SU-DHL-6 (cell line): ENCODE results near the gene BIRC2.

ENCODE experiments used
- H2AFZ ChIP-seq: fragments of 200-600 bp; sonication (generic); 2 replicates; pipeline ENCODE4 v1.6.1; 2014; ENCODE audit warnings: low read depth, mild to moderate bottlenecking, moderate library complexity, mixed read lengths, antibody characterized with exemption, low read length; ENCODE audit not compliant: severe bottlenecking
- H3F3A ChIP-seq: fragments of 200-600 bp; shearing (Covaris generic); 2 replicates; pipeline ENCODE4 v1.6.0; 2016; ENCODE audit warnings: antibody characterized with exemption, mild to moderate bottlenecking; ENCODE audit not compliant: insufficient read depth
- H3K27ac ChIP-seq: fragments of 200-600 bp; sonication (generic); 2 replicates; pipeline ENCODE4 v1.5.1; 2016; ENCODE audit warnings: low read depth, mild to moderate bottlenecking, low read length, moderate library complexity, mixed read lengths
- H3K27me3 ChIP-seq: fragments of 200-600 bp; sonication (generic), shearing (Covaris generic); 2 replicates; pipeline ENCODE4 v1.6.0; 2014; ENCODE audit warnings: mild to moderate bottlenecking, low read length
- H3K36me3 ChIP-seq: fragments of 200-600 bp; sonication (generic); 2 replicates; pipeline ENCODE4 v1.6.1; 2014; ENCODE audit warnings: mild to moderate bottlenecking, low read length, mixed read lengths
- H3K4me2 ChIP-seq: fragments of 300-600, 200-600 bp; shearing (Covaris generic), sonication (generic); 2 replicates; pipeline ENCODE4 v1.6.0; 2014; ENCODE audit warnings: low read length, low read depth, mild to moderate bottlenecking; ENCODE audit not compliant: poor library complexity, severe bottlenecking
- H3K4me3 ChIP-seq: fragments of 200-600 bp; sonication (generic); 2 replicates; pipeline ENCODE4 v1.5.1; 2014; ENCODE audit warnings: antibody characterized with exemption, low read length, mild to moderate bottlenecking, mixed read lengths; ENCODE audit not compliant: insufficient read depth, poor library complexity, severe bottlenecking
- H3K79me2 ChIP-seq: fragments of 200-600 bp; sonication (generic); 2 replicates; pipeline ENCODE4 v1.6.1; 2014; ENCODE audit warnings: mild to moderate bottlenecking, low read length, moderate library complexity; ENCODE audit not compliant: insufficient read depth
- H3K9ac ChIP-seq: fragments of 200-600 bp; sonication (generic); 2 replicates; pipeline ENCODE4 v1.7.0; 2014; ENCODE audit warnings: mild to moderate bottlenecking, low read length
- H3K9me2 ChIP-seq: fragments of 200-600 bp; sonication (generic); replicated peaks from 2 replicates; pipeline ENCODE4 v1.6.1; 2014; ENCODE audit warnings: low read length; ENCODE audit not compliant: insufficient read depth
- H3K9me3 ChIP-seq: fragments of 200-600 bp; sonication (generic); 2 replicates; pipeline ENCODE4 v1.6.1; 2014; ENCODE audit warnings: low read length, mixed read lengths; ENCODE audit not compliant: insufficient read depth
- H4K20me1 ChIP-seq: fragments of 200-600 bp; sonication (generic); 2 replicates; pipeline ENCODE4 v1.6.1; 2014; ENCODE audit warnings: low read depth, mild to moderate bottlenecking, antibody characterized with exemption, low read length, moderate library complexity, mixed read lengths
- EZH2phosphoT487 ChIP-seq: fragments of 200-600 bp; sonication (generic), shearing (Covaris generic); conservative IDR thresholded peaks from 2 replicates; pipeline ENCODE4 v1.6.1; 2018; ENCODE audit warnings: mild to moderate bottlenecking, antibody characterized with exemption, low read length, moderate library complexity, mixed read lengths
- TF ChIP-seq, protein P1 (sequence below): fragments of 200-600 bp; sonication (generic); IDR thresholded peaks from one replicate; pipeline ENCODE4 v1.5.1; 2017; ENCODE audit warnings: antibody characterized with exemption, mild to moderate bottlenecking, low read length, moderate library complexity; ENCODE audit not compliant: insufficient read depth, poor library complexity, severe bottlenecking

The BIRC2 gene

GRCh38 chr11:102357116-102357515 is 10.1 kb downstream of the BIRC2 start:
- TF ChIP-seq, protein P1, sequence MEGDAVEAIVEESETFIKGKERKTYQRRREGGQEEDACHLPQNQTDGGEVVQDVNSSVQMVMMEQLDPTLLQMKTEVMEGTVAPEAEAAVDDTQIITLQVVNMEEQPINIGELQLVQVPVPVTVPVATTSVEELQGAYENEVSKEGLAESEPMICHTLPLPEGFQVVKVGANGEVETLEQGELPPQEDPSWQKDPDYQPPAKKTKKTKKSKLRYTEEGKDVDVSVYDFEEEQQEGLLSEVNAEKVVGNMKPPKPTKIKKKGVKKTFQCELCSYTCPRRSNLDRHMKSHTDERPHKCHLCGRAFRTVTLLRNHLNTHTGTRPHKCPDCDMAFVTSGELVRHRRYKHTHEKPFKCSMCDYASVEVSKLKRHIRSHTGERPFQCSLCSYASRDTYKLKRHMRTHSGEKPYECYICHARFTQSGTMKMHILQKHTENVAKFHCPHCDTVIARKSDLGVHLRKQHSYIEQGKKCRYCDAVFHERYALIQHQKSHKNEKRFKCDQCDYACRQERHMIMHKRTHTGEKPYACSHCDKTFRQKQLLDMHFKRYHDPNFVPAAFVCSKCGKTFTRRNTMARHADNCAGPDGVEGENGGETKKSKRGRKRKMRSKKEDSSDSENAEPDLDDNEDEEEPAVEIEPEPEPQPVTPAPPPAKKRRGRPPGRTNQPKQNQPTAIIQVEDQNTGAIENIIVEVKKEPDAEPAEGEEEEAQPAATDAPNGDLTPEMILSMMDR: no peak
- TF ChIP-seq EZH2phosphoT487: no peak
- Histone ChIP-seq H3K27me3 (no peaks in the 10 kb centered on the region), H3K79me2 (peaks cover 23% of the 10 kb centered on the region), H3K9me3 (no peaks in the 10 kb centered on the region), H3K9me2 (no peaks in the 10 kb centered on the region), H3K27ac (no peak overlapping the region), H3K36me3 (peaks cover 34% of the 10 kb centered on the region; the same call in 1 of the 2 replicates), H3F3A (no peaks in the 10 kb centered on the region), H4K20me1 (no peaks in the 10 kb centered on the region), H3K9ac (no peak overlapping the region), H3K4me2 (no peak overlapping the region), H3K4me3 (no peak overlapping the region), H2AFZ (no peak overlapping the region)

DNA sequence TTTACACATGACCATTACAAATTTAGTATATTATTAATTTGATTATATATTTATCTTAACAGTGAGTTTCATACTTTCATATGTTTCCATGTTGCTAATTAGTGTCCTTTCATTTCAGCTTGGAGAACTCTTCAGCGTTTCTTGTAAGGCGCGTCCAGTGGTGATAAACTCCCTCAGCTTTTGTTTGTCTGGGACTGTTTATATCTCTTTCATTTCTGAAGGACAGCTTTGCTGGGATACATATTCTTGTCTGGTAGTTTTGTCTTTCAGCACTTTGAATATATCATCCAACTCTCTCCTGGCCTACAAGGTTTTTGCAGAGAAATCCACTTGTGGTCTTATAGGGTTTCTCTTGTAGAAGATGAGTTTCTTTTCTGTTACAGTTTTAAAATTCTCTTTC is 12.4 kb downstream of the BIRC2 start:
- Histone ChIP-seq H3K9me3 (no peaks in the 10 kb centered on the region), H3K79me2 (peaks cover 23% of the 10 kb centered on the region), H3F3A (no peaks in the 10 kb centered on the region), H3K36me3 (peaks cover 43% of the 10 kb centered on the region; the same call in 1 of the 2 replicates), H3K9ac (no peak overlapping the region), H3K4me2 (no peak overlapping the region), H3K9me2 (no peaks in the 10 kb centered on the region), H2AFZ (no peak overlapping the region), H3K27me3 (no peaks in the 10 kb centered on the region), H4K20me1 (no peaks in the 10 kb centered on the region), H3K27ac (no peak overlapping the region), H3K4me3 (no peak overlapping the region)
- no peak for TF ChIP-seq EZH2phosphoT487
- TF ChIP-seq, protein P1: no peak

GRCh38 chr11:102360681-102361080 is 13.7 kb downstream of the BIRC2 start:
- Histone ChIP-seq H3K4me2 (no peak overlapping the region), H3K9me2 (no peaks in the 10 kb centered on the region), H4K20me1 (no peaks in the 10 kb centered on the region), H3K36me3 (peaks cover 35% of the 10 kb centered on the region; the same call in 1 of the 2 replicates), H3K9ac (no peak overlapping the region), H3K27me3 (no peaks in the 10 kb centered on the region), H3K9me3 (no peaks in the 10 kb centered on the region), H3K27ac (no peak overlapping the region), H3K4me3 (no peak overlapping the region), H2AFZ (no peak overlapping the region), H3F3A (no peaks in the 10 kb centered on the region), H3K79me2 (peaks cover 17% of the 10 kb centered on the region)
- TF ChIP-seq EZH2phosphoT487: no peak
- TF ChIP-seq, protein P1: no peak
